CD14-positive monocyte (primary cell): ENCODE data around the gene ZSCAN9. TPM values are rescaled to one million over a fixed set of nuclear protein-coding genes. Genes with fewer than 3 reads are reported as not detected.

Source experiments
- DNase-seq, 3 donors: peaks; one replicate each; pipeline ENCODE4 v3.0.0-alpha.2; 2011 to 2022
- H2AFZ ChIP-seq: 2 replicates; pipeline ENCODE4 v1.6.0; 2012; ENCODE audit warnings: mild to moderate bottlenecking, low read depth, low read length, inconsistent platforms; ENCODE audit not compliant: insufficient read depth, poor library complexity, severe bottlenecking
- H3K27ac ChIP-seq, 2 donors: 1 replicate in 1 of 2; 2 replicates in 1 of 2; pipeline ENCODE4 v1.5.1; 2012 to 2013; ENCODE audit warnings: low read length in 2 of 2, control low read depth in 1 of 2, inconsistent platforms in 1 of 2, low read depth in 1 of 2, mild to moderate bottlenecking in 1 of 2
- H3K27me3 ChIP-seq, 2 donors: one replicate each; pipeline versions ENCODE4 v1.6.0 to v1.6.1; 2011 to 2013; ENCODE audit warnings: low read length in 2 of 2; ENCODE audit not compliant: control insufficient read depth in 2 of 2, insufficient read depth in 2 of 2
- H3K36me3 ChIP-seq, 2 donors: replicated peaks in 1 of 2; 1 replicate in 1 of 2; 2 replicates in 1 of 2; pipeline versions ENCODE4 v1.5.1 to v1.6.1; 2012 to 2013; ENCODE audit warnings: low read length in 2 of 2, control low read depth in 1 of 2, inconsistent platforms in 1 of 2, mild to moderate bottlenecking in 1 of 2; ENCODE audit not compliant: insufficient read depth in 2 of 2, control insufficient read depth in 1 of 2
- H3K4me1 ChIP-seq, 2 donors: 1 replicate in 1 of 2; 2 replicates in 1 of 2; pipeline versions ENCODE4 v1.5.1 to v1.6.1; 2012 to 2013; ENCODE audit warnings: low read length in 2 of 2, control low read depth in 1 of 2, inconsistent platforms in 1 of 2, mild to moderate bottlenecking in 1 of 2, moderate library complexity in 1 of 2; ENCODE audit not compliant: insufficient read depth in 2 of 2, control insufficient read depth in 1 of 2
- H3K4me2 ChIP-seq: replicated peaks from 2 replicates; pipeline ENCODE3; 2012; ENCODE audit warnings: low read length, moderate library complexity, mild to moderate bottlenecking; ENCODE audit not compliant: poor library complexity, severe bottlenecking; ENCODE audit errors: extremely low read depth
- H3K4me3 ChIP-seq, 3 experiments: fragments of 200-600 bp in 1 of 3; sonication (generic) in 1 of 3; replicated peaks in 1 of 3; 1 replicate in 2 of 3; 2 replicates in 1 of 3; pipeline ENCODE4 v1.5.1; 2011 to 2013; ENCODE audit warnings: low read length in 3 of 3, mild to moderate bottlenecking in 3 of 3, control low read depth in 2 of 3, low read depth in 2 of 3, inconsistent platforms in 1 of 3, moderate library complexity in 1 of 3
- H3K79me2 ChIP-seq: 2 replicates; pipeline ENCODE4 v1.6.0; 2012; ENCODE audit warnings: mild to moderate bottlenecking, control low read depth, inconsistent platforms, low read length, moderate library complexity; ENCODE audit not compliant: insufficient read depth
- H3K9ac ChIP-seq: 2 replicates; pipeline ENCODE4 v1.6.0; 2017; ENCODE audit warnings: low read length, mild to moderate bottlenecking; ENCODE audit not compliant: insufficient read depth, poor library complexity, severe bottlenecking
- H3K9me3 ChIP-seq, 2 donors: replicated peaks in 1 of 2; 1 replicate in 1 of 2; 2 replicates in 1 of 2; pipeline versions ENCODE4 v1.5.1 to v1.6.1; 2012 to 2013; ENCODE audit warnings: low read length in 2 of 2, control low read depth in 1 of 2; ENCODE audit not compliant: control insufficient read depth in 1 of 2, insufficient read depth in 1 of 2
- H4K20me1 ChIP-seq: 2 replicates; pipeline ENCODE4 v1.6.0; 2012; ENCODE audit warnings: mild to moderate bottlenecking, low read length, control low read depth, moderate library complexity; ENCODE audit not compliant: insufficient read depth
- H3K27ac Mint-ChIP-seq, 7 donors: one replicate each; pipeline ENCODE4 v1.8.0; 2020; ENCODE audit warnings: mild to moderate bottlenecking in 7 of 7, mixed read lengths in 7 of 7, moderate library complexity in 6 of 7, inconsistent platforms in 2 of 7
- H3K27me3 Mint-ChIP-seq, 3 donors: one replicate each; pipeline ENCODE4 v1.8.0; 2021 to 2022; ENCODE audit warnings: low read depth in 3 of 3, mild to moderate bottlenecking in 3 of 3, mixed read lengths in 3 of 3, moderate library complexity in 3 of 3, inconsistent platforms in 1 of 3
- H3K36me3 Mint-ChIP-seq, 2 donors: one replicate each; pipeline ENCODE4 v1.8.0; 2020; ENCODE audit warnings: mixed read lengths in 2 of 2, inconsistent platforms in 1 of 2, mild to moderate bottlenecking in 1 of 2
- H3K4me1 Mint-ChIP-seq: one replicate; pipeline ENCODE4 v1.8.0; 2020; ENCODE audit warnings: mild to moderate bottlenecking, mixed read lengths
- H3K4me3 Mint-ChIP-seq, 2 donors: one replicate each; pipeline ENCODE4 v1.8.0; 2020; ENCODE audit warnings: mild to moderate bottlenecking in 2 of 2, mixed read lengths in 2 of 2, moderate library complexity in 1 of 2
- H3K9me3 Mint-ChIP-seq, 7 donors: one replicate each; pipeline ENCODE4 v1.8.0; 2020 to 2022; ENCODE audit warnings: mixed read lengths in 7 of 7, mild to moderate bottlenecking in 6 of 7, moderate library complexity in 6 of 7, inconsistent platforms in 2 of 7
- CTCF ChIP-seq: fragments of 200-600 bp; IDR thresholded peaks from one replicate; pipeline ENCODE4 v1.8.0; 2022; ENCODE audit warnings: antibody characterized with exemption, mild to moderate bottlenecking
- WGBS: methylation state at CpG from one replicate; pipeline ENCODE4 v1.1.5; 2013; ENCODE audit warnings: missing lambda C conversion rate; ENCODE audit not compliant: insufficient coverage; 5-methylcytosine and 5-hydroxymethylcytosine counted together
- intact Hi-C, 2 donors: fragments of 100-400 bp; cut with micrococcal nuclease; formaldehyde crosslinking; loops; one replicate each; pipeline versions ENCODE4 v1.15.0 to v1.15.1; 2023
- polyA plus RNA-seq, 3 donors: library from polyadenylated mRNA; depleted of rRNA in 1 of 3; unstranded in 2 of 3; stranded (reverse) in 1 of 3; fragments of 300-500 nt in 2 of 3; fragments of >200 nt in 1 of 3; fragmentation: Illumina TruSeq in 2 of 3; gene quantifications; 1 replicate in 2 of 3; 2 replicates in 1 of 3; pipeline ENCODE4 v1.2.3, GENCODE V29; 2012 to 2021

The ZSCAN9 gene
- polyA plus RNA-seq, 3 donors, result 2.2 to 11.6 (median 5.0) TPM

DNA sequence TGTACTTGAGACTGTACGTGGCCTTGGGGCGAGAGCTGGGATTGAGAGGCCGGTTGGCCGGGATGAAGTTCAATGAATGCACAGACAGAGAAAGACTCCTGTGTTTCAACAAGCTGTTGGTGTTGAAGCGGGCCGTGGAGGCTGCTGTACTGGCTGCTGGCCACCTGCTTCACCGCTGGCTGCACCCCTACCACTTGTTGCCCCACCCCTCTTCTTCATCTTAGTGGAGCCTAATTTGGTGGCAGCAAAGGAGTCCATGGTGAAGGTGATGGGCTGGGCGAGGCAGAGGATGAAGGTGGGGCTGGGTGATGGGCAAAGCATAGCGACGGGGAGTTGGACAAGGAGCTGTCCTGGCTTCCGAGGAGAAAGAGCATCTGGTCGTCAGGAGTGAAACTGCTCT lies 7.2 kb upstream of the ZSCAN9 start:
- no peak overlapping the region for H3K27ac ChIP-seq
- H2AFZ ChIP-seq, result peak overlapping the region; percentile 76
- Mint-ChIP-seq H3K27ac (peak overlapping the region in 1 of 7 donors; percentile 68), H3K4me1 (peaks cover 32% of the 10 kb centered on the region), H3K27me3 (peaks cover 50 to 64% (median 55%) of the 10 kb centered on the region in 3 donors), H3K4me3 (peak overlapping the region; percentile 87 to 93), H3K36me3 (peaks cover 0 to 2% of the 10 kb centered on the region in 2 donors), H3K9me3 (peaks cover 3 to 17% (median 11%) of the 10 kb centered on the region in 7 donors)
- peak overlapping the region in 1 of 3 experiments; percentile 78 for H3K4me3 ChIP-seq
- peaks cover 51 to 62% of the 10 kb centered on the region in 2 donors for H3K27me3 ChIP-seq
- H3K4me1 ChIP-seq, result peaks cover 12 to 18% of the 10 kb centered on the region in 2 donors
- intact Hi-C loops, result loop anchor here in 1 of 2 donors (10.0 kb wide), 1 partner anchor 73 kb away; the partner anchor contains the start of gene ZKSCAN8
- DNase-seq, result no peak
- H3K79me2 ChIP-seq, result no peaks in the 10 kb centered on the region
- no peaks in the 10 kb centered on the region for H3K36me3 ChIP-seq
- H3K9me3 ChIP-seq, result peaks cover 3 to 7% of the 10 kb centered on the region in 2 donors
- no peak for TF ChIP-seq CTCF
- WGBS, result 92% methylated on average over 12 of the region's 12 CpGs
- no peaks in the 10 kb centered on the region for H4K20me1 ChIP-seq
- no peak overlapping the region for H3K9ac ChIP-seq
- H3K4me2 ChIP-seq, result peak overlapping the region; percentile 87

- Histone ChIP-seq H3K79me2 (no peaks in the 10 kb centered on the region), H2AFZ (peak overlapping the region; percentile 76), H3K9me3 (peaks cover 3 to 7% of the 10 kb centered on the region in 2 donors), H3K4me2 (peak overlapping the region; percentile 87), H3K36me3 (no peaks in the 10 kb centered on the region), H4K20me1 (no peaks in the 10 kb centered on the region), H3K27ac (peak overlapping the region; percentile 55 to 60), H3K4me1 (peaks cover 10 to 15% of the 10 kb centered on the region in 2 donors), H3K4me3 (peak overlapping the region; percentile 56 to 78 (median 72)), H3K9ac (peak overlapping the region; percentile 66), H3K27me3 (peaks cover 44 to 56% of the 10 kb centered on the region in 2 donors)
- intact Hi-C loops, result loop anchor here in 1 of 2 donors (10.0 kb wide), 1 partner anchor 74 kb away; the partner anchor contains the start of gene ZKSCAN8
- peak; percentile 52 to 66 (median 63) for DNase-seq
- Mint-ChIP-seq H3K27me3 (peaks cover 46 to 64% (median 54%) of the 10 kb centered on the region in 3 donors), H3K9me3 (peaks cover 3 to 16% (median 10%) of the 10 kb centered on the region in 7 donors), H3K36me3 (no peaks in the 10 kb centered on the region), H3K4me1 (peaks cover 27% of the 10 kb centered on the region), H3K27ac (peak overlapping the region; percentile 43 to 91 (median 84)), H3K4me3 (peak overlapping the region; percentile 87 to 93)
- no peak for TF ChIP-seq CTCF
- 6% methylated on average over 47 of the region's 56 CpGs for WGBS
These were observed 6.5 kb upstream of the ZSCAN9 start for GRCh38 chr6:28218312-28219248.
